Activated naive CD4-positive, alpha-beta T cell treated with anti-CD3 and anti-CD28 coated beads, Interleukin-2, amount 50 U/mL, for 24 hours (primary cell): Measurements from ENCODE around the gene RNF130.

ENCODE experiments used
- H3K27ac Mint-ChIP-seq: one replicate; pipeline ENCODE4 v1.8.0; 2021; ENCODE audit warnings: mild to moderate bottlenecking, mixed read lengths
- H3K27me3 Mint-ChIP-seq: one replicate; pipeline ENCODE4 v1.8.0; 2021; ENCODE audit warnings: mixed read lengths
- H3K36me3 Mint-ChIP-seq: one replicate; pipeline ENCODE4 v1.8.0; 2021; ENCODE audit warnings: mixed read lengths
- H3K4me1 Mint-ChIP-seq: one replicate; pipeline ENCODE4 v1.8.0; 2021; ENCODE audit warnings: mixed read lengths
- H3K4me3 Mint-ChIP-seq: one replicate; pipeline ENCODE4 v1.8.0; 2021; ENCODE audit warnings: mild to moderate bottlenecking, mixed read lengths
- H3K9me3 Mint-ChIP-seq: one replicate; pipeline ENCODE4 v1.8.0; 2021; ENCODE audit warnings: mixed read lengths

The RNF130 gene

GRCh38 chr5:179918742-179919486 is 152.6 kb downstream of the RNF130 start:
- no peaks in the 10 kb centered on the region for H3K27me3 Mint-ChIP-seq
- no peaks in the 10 kb centered on the region for H3K9me3 Mint-ChIP-seq
- no peak overlapping the region for H3K4me3 Mint-ChIP-seq
- H3K27ac Mint-ChIP-seq, result no peak overlapping the region
- no peaks in the 10 kb centered on the region for H3K4me1 Mint-ChIP-seq
- no peaks in the 10 kb centered on the region for H3K36me3 Mint-ChIP-seq

- no peak overlapping the region for H3K27ac Mint-ChIP-seq
- no peaks in the 10 kb centered on the region for H3K4me1 Mint-ChIP-seq
- H3K9me3 Mint-ChIP-seq, result no peaks in the 10 kb centered on the region
- H3K27me3 Mint-ChIP-seq, result no peaks in the 10 kb centered on the region
- H3K4me3 Mint-ChIP-seq, result no peak overlapping the region
- H3K36me3 Mint-ChIP-seq, result no peaks in the 10 kb centered on the region
These were observed 155.0 kb downstream of the RNF130 start for GRCh38 chr5:179916523-179916922.

- no peak overlapping the region for H3K4me3 Mint-ChIP-seq
- H3K4me1 Mint-ChIP-seq, result no peaks in the 10 kb centered on the region
- no peaks in the 10 kb centered on the region for H3K9me3 Mint-ChIP-seq
- no peaks in the 10 kb centered on the region for H3K27me3 Mint-ChIP-seq
- no peaks in the 10 kb centered on the region for H3K36me3 Mint-ChIP-seq
- no peak overlapping the region for H3K27ac Mint-ChIP-seq
These were observed 156.1 kb downstream of the RNF130 start for GRCh38 chr5:179915406-179915935.

GRCh38 chr5:179914032-179914755 is 157.4 kb downstream of the RNF130 start:
- H3K27me3 Mint-ChIP-seq, result no peaks in the 10 kb centered on the region
- H3K4me3 Mint-ChIP-seq, result no peak overlapping the region

GRCh38 chr5:179913461-179913860 is 158.1 kb downstream of the RNF130 start:
- no peaks in the 10 kb centered on the region for H3K27me3 Mint-ChIP-seq
- no peak overlapping the region for H3K27ac Mint-ChIP-seq
- peaks cover 4% of the 10 kb centered on the region for H3K4me1 Mint-ChIP-seq
- H3K4me3 Mint-ChIP-seq, result no peak overlapping the region
- no peaks in the 10 kb centered on the region for H3K9me3 Mint-ChIP-seq
- no peaks in the 10 kb centered on the region for H3K36me3 Mint-ChIP-seq

More at GRCh38 chr5:179914032-179914755, 157.4 kb downstream of the RNF130 start:
- Mint-ChIP-seq H3K36me3 (no peaks in the 10 kb centered on the region), H3K4me1 (no peaks in the 10 kb centered on the region), H3K27ac (no peak overlapping the region), H3K9me3 (no peaks in the 10 kb centered on the region)

GRCh38 chr5:179912951-179913350 is 158.6 kb downstream of the RNF130 start:
- H3K4me3 Mint-ChIP-seq, result no peak overlapping the region
- no peak overlapping the region for H3K27ac Mint-ChIP-seq
- H3K36me3 Mint-ChIP-seq, result no peaks in the 10 kb centered on the region
- H3K27me3 Mint-ChIP-seq, result no peaks in the 10 kb centered on the region
- H3K4me1 Mint-ChIP-seq, result peaks cover 4% of the 10 kb centered on the region
- H3K9me3 Mint-ChIP-seq, result no peaks in the 10 kb centered on the region

- no peaks in the 10 kb centered on the region for H3K27me3 Mint-ChIP-seq
- H3K36me3 Mint-ChIP-seq, result no peaks in the 10 kb centered on the region
- peaks cover 4% of the 10 kb centered on the region for H3K4me1 Mint-ChIP-seq
- no peak overlapping the region for H3K4me3 Mint-ChIP-seq
- no peaks in the 10 kb centered on the region for H3K9me3 Mint-ChIP-seq
- no peak overlapping the region for H3K27ac Mint-ChIP-seq
These were observed 159.2 kb downstream of the RNF130 start for GRCh38 chr5:179912386-179912785.

GRCh38 chr5:179909224-179909623 is 162.3 kb downstream of the RNF130 start:
- H3K9me3 Mint-ChIP-seq, result no peaks in the 10 kb centered on the region
- peaks cover 20% of the 10 kb centered on the region for H3K4me1 Mint-ChIP-seq
- H3K4me3 Mint-ChIP-seq, result peak overlapping the region; percentile 49
- no peaks in the 10 kb centered on the region for H3K27me3 Mint-ChIP-seq
- no peak overlapping the region for H3K27ac Mint-ChIP-seq
- peaks cover 7% of the 10 kb centered on the region for H3K36me3 Mint-ChIP-seq

GRCh38 chr5:179908528-179908927 is 163.0 kb downstream of the RNF130 start:
- Mint-ChIP-seq H3K4me3 (peak overlapping the region; percentile 84), H3K4me1 (peaks cover 23% of the 10 kb centered on the region), H3K27me3 (no peaks in the 10 kb centered on the region), H3K9me3 (no peaks in the 10 kb centered on the region), H3K36me3 (peaks cover 7% of the 10 kb centered on the region), H3K27ac (no peak overlapping the region)

GRCh38 chr5:179907556-179908324 is 163.8 kb downstream of the RNF130 start, which contains the start of gene TBC1D9B:
Gene TBC1D9B, minus strand, starts transcription at chr5:179907897. Its CDS starts 76 bp downstream, at chr5:179907821.
- Mint-ChIP-seq H3K27me3 (no peaks in the 10 kb centered on the region), H3K9me3 (no peaks in the 10 kb centered on the region), H3K4me1 (peaks cover 24% of the 10 kb centered on the region), H3K4me3 (peak within 1 kb of the TSS; percentile 89), H3K27ac (peak within 1 kb of the TSS; percentile 30), H3K36me3 (peaks cover 7% of the 10 kb centered on the region)

- H3K27ac Mint-ChIP-seq, result no peak overlapping the region
- H3K27me3 Mint-ChIP-seq, result no peaks in the 10 kb centered on the region
- H3K9me3 Mint-ChIP-seq, result no peaks in the 10 kb centered on the region
- H3K4me3 Mint-ChIP-seq, result peak overlapping the region; percentile 89
- H3K36me3 Mint-ChIP-seq, result peaks cover 7% of the 10 kb centered on the region
- H3K4me1 Mint-ChIP-seq, result peaks cover 24% of the 10 kb centered on the region
These were observed 164.6 kb downstream of the RNF130 start for GRCh38 chr5:179906795-179907555.

GRCh38 chr5:179906294-179906794 is 165.2 kb downstream of the RNF130 start:
- peaks cover 7% of the 10 kb centered on the region for H3K36me3 Mint-ChIP-seq
- peak overlapping the region; percentile 73 for H3K27ac Mint-ChIP-seq
- H3K4me3 Mint-ChIP-seq, result peak overlapping the region; percentile 89
- H3K27me3 Mint-ChIP-seq, result no peaks in the 10 kb centered on the region
- H3K9me3 Mint-ChIP-seq, result no peaks in the 10 kb centered on the region
- peaks cover 24% of the 10 kb centered on the region for H3K4me1 Mint-ChIP-seq

- H3K36me3 Mint-ChIP-seq, result peaks cover 7% of the 10 kb centered on the region
- H3K27ac Mint-ChIP-seq, result no peak overlapping the region
- H3K4me3 Mint-ChIP-seq, result peak overlapping the region; percentile 7
- no peaks in the 10 kb centered on the region for H3K27me3 Mint-ChIP-seq
- no peaks in the 10 kb centered on the region for H3K9me3 Mint-ChIP-seq
- peaks cover 24% of the 10 kb centered on the region for H3K4me1 Mint-ChIP-seq
These were observed 166.4 kb downstream of the RNF130 start for GRCh38 chr5:179905161-179905560.
